NCI-H1436 (cell line): ENCODE data around the gene SHKBP1.
"Not testable (repeated sequence)": the region's sequence is repeated elsewhere in the genome, so short reads cannot be mapped to it uniquely, and the experiment has no call there.

Experiments used
- DNase-seq: peaks from one replicate; lab custom pipeline; 2025; lab: John Stamatoyannopoulos, UW

The SHKBP1 gene, protein sequence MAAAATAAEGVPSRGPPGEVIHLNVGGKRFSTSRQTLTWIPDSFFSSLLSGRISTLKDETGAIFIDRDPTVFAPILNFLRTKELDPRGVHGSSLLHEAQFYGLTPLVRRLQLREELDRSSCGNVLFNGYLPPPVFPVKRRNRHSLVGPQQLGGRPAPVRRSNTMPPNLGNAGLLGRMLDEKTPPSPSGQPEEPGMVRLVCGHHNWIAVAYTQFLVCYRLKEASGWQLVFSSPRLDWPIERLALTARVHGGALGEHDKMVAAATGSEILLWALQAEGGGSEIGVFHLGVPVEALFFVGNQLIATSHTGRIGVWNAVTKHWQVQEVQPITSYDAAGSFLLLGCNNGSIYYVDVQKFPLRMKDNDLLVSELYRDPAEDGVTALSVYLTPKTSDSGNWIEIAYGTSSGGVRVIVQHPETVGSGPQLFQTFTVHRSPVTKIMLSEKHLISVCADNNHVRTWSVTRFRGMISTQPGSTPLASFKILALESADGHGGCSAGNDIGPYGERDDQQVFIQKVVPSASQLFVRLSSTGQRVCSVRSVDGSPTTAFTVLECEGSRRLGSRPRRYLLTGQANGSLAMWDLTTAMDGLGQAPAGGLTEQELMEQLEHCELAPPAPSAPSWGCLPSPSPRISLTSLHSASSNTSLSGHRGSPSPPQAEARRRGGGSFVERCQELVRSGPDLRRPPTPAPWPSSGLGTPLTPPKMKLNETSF

GRCh38 chr19:40576585-40577451 lies at the start of gene SHKBP1:
Gene SHKBP1 (plus strand): TSS chr19:40576873. CDS start chr19:40576900, 27 bp downstream.
- DNase-seq, result peak; percentile 95

DNA sequence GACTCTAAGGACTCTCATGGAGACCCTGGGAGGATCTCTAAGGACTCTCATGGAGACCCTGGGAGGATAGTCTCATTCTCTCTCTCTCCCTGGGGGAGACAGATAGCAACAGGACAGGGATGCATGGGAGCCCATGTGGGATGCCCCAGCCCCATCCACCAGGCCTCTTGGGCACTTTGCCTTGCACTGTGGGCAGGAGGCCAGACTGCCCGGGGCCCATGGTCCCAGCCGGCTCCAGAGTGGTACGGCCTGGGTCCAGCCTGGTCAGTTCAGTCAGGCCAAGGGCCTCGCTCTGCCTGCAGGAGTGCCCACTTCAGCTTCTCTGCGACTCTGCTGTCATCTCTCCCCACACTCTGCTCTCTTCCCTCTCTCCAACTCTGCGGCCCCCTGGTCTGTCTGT lies 48.6 kb upstream of the SHKBP1 start:
- DNase-seq, result no peak

GRCh38 chr19:40528533-40529092 lies 48.1 kb upstream of the SHKBP1 start:
- DNase-seq, result no peak

DNA sequence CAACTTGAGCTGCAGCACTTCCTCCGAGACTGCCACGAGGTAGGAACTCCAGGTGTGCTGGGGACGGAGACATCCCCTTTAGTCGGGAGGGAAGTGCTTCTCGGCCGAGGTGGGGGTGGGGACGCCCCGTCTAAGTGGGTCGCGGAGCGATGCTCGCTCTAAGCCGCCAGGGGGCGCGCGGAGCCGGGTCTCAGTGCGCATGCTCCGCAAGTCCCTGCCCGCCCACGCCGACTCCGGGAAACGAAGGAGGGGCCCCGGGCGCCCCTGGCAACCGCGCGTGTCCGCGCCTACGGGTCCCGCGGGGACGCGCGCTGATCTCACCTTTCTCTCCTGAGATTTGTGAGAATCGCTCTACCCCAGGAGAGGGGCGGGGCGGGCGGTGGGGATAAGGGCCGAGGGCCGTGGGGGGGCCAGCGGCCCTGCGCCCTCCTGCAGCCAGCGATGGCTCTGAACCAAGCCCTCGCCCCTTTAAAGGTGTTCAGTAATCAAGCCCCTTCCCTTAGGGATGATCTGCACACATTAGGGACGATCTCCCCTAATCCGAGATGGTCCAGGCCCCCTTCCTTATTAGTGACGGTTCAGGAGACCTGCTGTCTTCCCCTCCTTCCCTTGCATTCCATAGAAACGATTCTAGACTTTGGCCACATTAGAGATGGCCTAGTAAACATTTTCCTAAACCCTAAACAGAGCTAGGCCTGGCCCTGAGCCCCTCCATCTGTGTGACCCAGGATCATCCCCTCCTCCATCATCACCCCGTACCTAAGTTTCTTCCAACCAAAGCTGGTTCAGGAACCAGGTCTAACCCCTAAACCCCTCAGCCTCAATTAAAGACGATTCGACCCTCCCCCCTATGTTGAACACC lies 47.3 kb upstream of the SHKBP1 start:
- DNase-seq, result peak; percentile 95

GRCh38 chr19:40530091-40530901 lies 46.4 kb upstream of the SHKBP1 start:
- peak; percentile 59 for DNase-seq

- DNase-seq, result no peak
Measured at GRCh38 chr19:40533508-40533907, 43.2 kb upstream of the SHKBP1 start.

GRCh38 chr19:40534148-40534547 lies 42.5 kb upstream of the SHKBP1 start:
- no peak for DNase-seq

DNA sequence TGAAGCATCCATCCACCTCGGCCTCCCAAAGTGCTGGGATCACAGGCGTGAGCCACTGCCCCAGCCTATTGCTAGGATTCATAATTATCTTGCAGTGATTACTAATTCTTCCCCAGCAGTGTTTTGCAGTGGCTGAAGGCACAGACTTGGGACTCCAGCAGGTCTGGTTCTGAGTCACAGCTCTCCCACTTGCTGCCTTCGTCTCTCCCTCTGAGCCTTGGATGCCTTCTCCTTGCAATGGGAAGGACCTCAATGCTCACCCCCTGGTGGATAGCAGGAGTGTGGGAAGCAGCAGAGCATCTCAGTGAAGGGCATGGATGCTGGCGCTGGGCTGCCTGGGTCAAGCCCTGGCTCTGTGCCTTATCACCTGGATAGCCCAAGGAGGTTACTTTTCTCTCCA lies 37.6 kb upstream of the SHKBP1 start:
- DNase-seq, result no peak

DNA sequence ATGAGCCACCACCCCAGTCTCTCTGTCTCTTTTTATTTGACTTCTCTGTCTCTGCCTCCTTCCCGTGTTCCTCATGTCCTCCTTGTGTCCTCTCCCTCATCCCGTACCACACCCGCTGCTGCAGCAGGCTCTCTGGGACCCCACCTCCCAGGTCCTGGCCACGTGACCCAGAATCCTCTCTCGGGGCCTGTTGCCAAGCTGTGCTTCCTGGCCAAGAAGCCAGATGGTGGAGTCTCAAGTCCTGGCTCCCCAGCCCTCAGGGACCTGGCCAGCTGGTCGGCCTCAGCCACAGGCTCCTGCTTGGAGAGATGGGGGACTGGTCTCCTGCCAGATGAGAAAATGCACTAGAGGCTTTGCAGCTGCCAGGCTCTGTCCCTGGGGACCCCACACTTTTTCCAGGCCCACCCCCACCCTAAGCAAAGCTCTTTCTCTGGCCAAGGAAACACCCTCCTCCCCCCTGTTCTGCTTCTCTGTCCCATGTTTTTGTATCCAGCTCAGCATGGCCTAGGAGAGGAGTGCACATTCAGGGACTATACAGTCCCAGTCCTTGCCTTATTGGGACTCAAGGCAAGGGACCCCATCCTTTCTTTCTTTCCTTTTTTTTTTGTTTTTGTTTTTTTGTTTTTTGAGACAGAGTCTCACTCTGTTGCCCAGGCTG lies 34.3 kb upstream of the SHKBP1 start:
- DNase-seq, result peak; percentile 79

DNA sequence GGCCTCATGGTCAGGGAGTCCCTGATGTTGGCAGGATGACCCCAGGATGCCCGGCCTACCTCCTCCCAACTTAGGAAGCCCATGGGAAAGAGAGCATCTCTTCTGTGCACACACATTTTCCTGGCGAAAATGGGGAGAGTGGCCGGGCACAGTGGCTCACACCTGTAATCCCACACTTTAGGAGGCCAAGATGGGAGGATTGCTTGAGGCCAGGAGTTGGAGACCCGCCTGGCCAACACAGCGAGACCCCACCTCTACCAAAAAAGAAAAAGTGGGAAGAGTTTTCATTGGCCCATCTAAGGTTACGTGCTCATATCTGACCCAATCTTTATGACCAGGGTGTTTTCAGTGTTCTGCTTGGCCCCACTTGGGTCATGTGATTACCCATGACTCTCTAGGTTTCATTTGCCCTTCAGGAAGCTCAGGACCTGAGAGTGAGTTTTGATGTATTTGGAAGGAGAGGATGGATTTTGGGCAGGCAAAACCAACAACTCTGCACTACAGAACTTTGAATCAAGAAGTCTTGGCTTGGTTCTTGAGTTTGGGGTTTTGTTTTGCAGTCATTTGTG lies 33.6 kb upstream of the SHKBP1 start:
- no peak for DNase-seq

- DNase-seq, result not testable (repeated sequence)
Measured at GRCh38 chr19:40546153-40546841, 30.4 kb upstream of the SHKBP1 start.

DNA sequence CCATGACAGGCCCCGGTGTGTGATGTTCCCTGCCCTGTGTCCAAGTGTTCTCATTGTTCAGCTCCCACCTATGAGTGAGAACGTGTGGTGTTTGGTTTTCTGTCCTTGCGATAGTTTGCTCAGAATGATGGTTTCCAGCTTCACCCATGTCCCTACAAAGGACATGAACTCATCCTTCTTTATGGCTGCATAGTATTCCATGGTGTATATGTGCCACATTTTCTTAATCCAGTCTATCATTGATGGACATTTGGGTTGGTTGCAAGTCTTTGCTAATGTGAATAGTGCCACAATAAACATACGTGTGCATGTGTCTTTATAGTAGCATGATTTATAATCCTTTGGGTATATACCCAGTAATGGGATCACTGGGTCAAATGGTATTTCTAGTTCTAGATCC lies 29.5 kb upstream of the SHKBP1 start:
- not testable (repeated sequence) for DNase-seq

DNA sequence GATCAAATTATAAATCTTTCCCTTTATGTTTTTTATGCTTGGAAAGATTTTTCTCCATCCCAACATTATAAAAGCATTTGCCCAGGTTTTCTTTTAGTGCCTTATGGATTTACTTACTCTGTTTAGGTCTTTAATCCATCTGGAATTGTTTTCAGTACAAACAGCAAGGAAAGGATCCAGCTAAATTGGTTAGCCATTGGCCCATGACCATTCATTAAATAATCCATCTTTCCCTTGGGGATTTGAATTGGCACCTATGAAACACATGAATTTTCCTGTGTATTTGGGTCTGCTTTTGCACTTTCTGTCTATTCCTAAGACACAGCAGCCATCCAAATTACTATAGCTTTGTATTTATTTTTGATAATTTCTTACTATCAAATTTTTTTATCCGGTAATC lies 28.8 kb upstream of the SHKBP1 start:
- no peak for DNase-seq

- no peak for DNase-seq
Measured at GRCh38 chr19:40549007-40549708, 27.5 kb upstream of the SHKBP1 start.

DNA sequence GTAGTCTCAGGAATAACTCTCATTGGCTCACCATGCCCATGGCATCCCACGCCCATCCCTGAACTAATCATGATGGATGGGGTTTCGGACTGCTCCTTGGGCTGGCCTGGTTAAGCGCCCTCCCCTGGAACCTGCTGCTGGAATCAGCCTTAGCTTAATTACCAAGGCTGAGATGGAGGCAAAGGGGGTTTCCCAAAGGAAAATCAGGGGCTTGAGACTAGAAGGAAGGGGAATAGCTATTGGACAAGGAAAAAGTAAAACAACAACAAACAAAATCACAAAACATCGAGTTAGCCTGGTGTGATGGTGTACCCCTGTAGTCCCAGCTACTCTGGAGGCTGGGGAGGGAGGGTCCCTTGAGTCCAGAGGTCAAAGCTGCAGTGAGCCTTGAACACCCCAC lies 25.7 kb upstream of the SHKBP1 start:
- DNase-seq, result no peak

- no peak for DNase-seq
Measured at GRCh38 chr19:40552848-40553247, 23.8 kb upstream of the SHKBP1 start.

DNA sequence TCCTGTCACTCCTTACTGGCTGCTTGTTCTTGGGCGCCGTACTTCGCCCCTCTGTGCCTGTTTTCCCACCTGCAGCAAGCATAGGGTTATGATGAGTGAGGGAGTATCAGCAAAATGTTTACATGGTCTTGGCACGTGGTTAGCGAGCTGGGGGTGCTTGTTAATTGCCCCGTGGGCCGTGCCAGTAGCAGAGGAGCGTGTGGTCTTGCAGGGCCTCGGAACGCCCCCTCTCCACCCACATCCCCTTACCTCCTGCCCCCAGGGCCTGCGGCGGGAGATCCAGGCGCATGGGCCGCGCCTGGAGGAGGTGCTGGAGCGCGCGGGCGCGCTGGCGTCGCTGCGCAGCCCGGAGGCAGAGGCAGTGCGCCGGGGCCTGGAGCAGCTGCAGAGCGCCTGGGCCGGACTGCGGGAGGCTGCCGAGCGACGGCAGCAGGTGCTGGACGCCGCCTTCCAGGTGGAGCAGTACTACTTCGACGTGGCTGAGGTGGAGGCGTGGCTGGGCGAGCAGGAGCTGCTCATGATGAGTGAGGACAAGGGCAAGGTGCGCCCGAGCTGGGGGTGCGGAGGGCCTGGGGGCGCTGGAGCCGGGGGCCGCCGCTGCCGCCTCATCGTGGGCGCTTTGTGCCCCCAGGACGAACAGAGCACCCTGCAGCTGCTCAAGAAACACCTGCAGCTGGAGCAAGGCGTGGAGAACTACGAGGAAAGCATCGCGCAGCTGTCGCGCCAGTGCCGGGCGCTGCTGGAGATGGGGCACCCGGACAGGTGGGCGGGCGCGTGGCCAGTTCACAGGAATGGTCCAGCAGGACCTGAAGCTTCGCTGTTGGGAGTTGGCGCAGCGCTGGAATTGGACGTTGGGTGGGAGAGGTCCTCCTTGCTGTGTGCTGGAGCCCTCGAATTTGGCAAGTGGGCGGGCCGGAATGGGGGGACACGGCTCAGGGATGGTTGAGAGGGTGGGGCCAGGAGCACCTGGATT lies 22.5 kb upstream of the SHKBP1 start:
- DNase-seq, result no peak
